ENCODE data around the gene C6orf132. TPM values are rescaled to one million over a fixed set of nuclear protein-coding genes. Genes with fewer than 3 reads are reported as not detected.

C6orf132 gene
- polyA plus RNA-seq, 1 donor = 0.29 TPM

- no peak for DNase-seq (ENCODE audit: low read depth)
Observed at GRCh38 chr6:42136508-42137193, 5.8 kb downstream of the C6orf132 start.

DNA sequence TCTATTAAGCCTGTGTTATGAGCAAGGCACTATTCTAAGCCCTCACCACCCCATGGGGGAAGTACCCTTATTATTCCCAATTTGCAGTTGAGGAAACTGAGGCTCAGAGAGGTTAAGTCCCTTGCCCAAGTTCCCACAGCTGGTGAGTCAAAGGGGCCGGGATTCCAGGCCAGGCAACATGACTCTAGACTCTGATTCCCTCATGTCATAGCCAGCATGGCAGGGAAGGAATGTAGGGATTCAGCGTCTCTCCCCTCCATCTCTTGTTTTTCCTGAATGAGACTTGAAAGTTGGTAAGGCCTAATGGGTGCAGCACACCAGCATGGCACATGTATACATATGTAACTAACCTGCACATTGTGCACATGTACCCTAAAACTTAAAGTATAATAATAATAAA is 6.7 kb downstream of the C6orf132 start:
- DNase-seq (ENCODE audit: low read depth) = no peak

- no peak for DNase-seq (ENCODE audit: low read depth)
Observed at GRCh38 chr6:42135161-42135560, 7.3 kb downstream of the C6orf132 start.

GRCh38 chr6:42133926-42134325 is 8.5 kb downstream of the C6orf132 start:
- DNase-seq (ENCODE audit: low read depth) = no peak

DNA sequence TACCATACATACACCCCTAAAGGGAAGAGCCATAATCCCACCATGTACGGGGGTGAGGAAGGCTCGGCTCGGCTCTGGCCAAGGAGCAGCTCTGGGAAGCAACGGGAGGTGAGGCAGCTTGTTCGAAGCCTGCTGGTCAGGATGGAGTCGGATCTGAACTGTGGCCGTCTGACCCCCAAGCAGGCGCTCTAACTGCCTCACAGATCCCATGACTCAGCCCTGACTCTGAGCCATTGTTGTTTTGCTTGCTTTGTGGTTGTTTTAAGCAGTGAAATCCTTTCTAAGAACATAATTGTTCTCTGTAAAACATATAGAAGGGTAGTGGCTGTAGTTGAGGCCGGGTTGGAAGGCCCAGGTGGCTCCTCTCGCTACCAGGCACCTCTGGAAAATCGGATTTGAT is 10.9 kb downstream of the C6orf132 start:
- DNase-seq (ENCODE audit: low read depth) = no peak

- DNase-seq (ENCODE audit: low read depth) = no peak
Observed at GRCh38 chr6:42129360-42129676, 13.1 kb downstream of the C6orf132 start.

- DNase-seq (ENCODE audit: low read depth) = no peak
Observed at GRCh38 chr6:42128460-42129359, 13.7 kb downstream of the C6orf132 start.

- DNase-seq (ENCODE audit: low read depth) = no peak
Observed at GRCh38 chr6:42125663-42126062, 16.8 kb downstream of the C6orf132 start.

GRCh38 chr6:42125231-42125630 is 17.2 kb downstream of the C6orf132 start:
- DNase-seq (ENCODE audit: low read depth) = no peak

DNA sequence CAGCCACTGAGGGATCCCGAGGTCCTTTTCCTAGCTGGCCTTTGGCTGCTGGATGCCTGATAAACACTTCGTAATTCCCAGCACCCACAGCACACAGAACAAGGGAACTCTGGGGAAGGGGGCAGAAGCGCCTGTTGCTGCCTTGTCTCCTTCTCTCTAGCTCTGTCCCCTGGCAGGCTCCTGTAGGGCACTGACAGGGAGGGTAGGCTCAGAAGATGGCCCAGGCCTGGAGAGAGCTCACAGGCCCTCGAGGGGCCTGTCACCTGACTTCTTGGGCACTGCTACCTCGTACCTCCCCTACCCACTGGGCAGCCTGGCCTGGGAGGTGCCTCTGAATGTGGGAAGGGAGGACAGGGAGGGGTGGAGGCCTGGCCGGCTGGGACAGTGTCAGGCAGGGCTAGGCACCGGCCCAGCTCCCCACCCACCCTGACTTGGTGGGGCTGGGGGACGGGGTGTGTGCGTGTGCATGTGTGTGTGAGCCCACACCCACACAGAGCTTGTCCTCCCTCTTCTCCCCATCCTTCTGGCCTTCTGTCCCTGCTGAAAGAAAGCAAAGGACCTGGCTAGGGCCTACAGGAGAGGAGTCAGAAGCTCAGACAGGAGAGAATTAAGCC is 18.1 kb downstream of the C6orf132 start:
- DNase-seq (ENCODE audit: low read depth) = no peak

DNA sequence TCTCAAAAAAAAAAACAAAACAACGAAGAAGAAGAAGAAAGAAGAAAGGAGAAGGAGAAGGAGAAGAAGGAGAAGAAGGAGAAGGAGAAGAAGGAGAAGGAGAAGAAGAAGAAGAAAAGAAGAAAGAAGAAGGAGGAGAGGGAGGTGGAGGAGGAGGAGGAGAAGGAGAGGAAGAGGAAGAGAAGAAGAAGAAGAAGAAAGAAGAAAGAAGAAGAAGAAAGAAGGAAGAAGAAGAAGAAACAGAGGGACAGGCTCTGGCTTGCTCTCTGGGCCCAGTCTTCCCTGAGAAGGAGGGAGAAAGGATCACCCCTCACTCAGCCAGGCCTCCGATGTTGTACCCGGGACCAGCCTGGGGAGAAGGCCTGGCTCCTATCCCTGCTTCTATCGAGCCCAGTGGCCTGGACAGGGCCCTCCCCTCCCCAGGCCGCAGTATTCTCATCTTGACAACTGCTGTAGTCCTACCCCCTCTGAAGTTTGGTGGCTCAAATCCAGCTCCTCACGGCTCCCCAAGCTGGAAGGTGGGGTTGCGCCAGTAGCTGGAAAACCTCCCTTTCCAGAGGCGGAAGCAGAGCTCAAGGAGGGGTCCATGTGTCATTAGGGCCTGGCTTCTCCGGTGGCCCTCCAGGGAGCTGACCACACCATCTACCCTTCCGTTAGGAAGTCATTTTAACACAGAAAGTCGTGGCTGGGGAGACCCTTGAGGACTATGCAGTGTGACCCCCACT is 18.9 kb downstream of the C6orf132 start:
- no peak for DNase-seq (ENCODE audit: low read depth)

DNA sequence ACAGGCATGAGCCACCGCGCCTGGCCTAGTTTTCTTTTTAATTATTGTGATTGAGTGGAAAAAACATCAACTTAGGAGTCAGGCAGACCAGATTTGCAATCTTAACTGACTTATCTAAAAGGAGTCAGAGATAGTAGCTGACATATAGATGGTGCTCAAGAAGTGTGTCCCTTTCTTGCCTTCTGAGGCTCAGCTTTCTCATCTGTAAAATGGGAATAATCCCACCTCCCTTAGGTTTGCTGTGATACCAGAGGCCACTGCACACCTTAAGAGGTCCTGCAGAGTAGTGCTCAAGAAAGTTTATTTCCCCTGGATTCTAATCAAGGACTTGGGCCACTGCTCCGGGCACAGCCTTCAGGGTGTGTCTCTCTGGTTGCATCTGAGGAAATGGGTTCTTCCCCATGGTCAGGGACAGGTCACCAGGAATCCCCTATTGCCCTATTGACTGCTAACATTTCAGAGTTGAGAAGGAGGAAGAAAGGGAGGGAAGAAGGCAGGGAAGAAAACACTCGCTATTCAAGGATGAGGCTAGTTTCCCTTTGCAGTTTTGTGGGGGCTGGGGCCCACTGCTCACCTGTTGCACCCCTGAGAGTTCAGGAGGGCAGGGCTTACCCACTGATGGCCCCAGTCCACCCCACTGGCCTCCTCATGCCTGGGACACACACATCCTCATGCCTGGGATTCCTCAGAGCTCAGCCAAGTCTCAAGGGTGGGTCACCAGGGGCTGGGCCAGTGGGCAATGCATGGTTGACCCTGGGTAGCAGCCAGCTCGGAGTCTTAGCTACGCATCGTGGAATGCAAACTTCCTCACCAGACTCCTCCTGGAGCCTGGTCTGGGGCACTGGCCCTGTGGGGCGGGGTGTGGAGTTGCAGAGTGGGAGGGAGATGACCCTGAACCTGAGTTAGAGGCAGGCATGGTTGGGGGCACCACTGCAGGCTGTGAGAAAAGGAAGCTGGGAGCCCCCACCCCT is 21.2 kb downstream of the C6orf132 start:
- no peak for DNase-seq (ENCODE audit: low read depth)

DNA sequence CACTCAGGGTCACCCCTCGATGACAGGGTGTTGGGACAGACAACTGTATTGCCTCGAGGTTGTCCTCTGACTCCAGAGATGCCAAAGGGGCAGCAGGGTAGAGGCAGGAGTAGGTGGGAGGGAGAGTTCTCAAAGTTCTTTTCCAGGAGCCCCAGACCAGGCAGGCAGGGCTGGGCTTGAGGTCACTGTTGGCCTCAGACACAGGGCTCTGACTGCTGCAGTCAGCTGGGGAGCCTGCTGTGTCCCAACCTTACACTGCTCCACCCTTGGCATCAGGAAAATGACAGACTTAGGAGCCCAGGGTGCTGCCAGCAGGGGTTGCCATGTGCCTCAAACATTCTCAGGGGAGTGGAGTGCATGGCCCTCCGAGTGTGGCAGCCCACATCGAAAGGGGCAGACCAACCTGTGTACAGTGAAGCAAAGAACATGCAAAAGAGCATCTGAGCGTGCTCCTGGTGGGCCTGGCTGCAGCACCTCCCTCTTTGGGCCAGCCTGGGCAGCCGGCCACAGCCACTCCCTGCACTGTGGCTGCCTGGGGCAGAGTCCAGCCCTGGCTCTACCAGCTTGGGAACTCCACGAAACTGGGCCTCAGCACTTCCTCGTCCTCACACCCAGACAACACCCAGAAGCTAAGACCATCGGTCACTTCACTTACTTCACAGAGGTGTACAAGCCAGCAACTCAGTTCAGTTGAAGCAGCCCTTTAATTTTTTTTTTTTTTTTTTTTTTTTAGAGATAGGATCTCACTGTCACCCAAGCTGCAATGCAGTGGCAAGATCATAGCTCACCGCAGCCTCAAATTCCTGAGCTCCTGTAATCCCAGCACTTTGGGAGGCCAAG is 24.0 kb downstream of the C6orf132 start:
- DNase-seq (ENCODE audit: low read depth) = no peak

GRCh38 chr6:42117843-42118161 is 24.6 kb downstream of the C6orf132 start:
- DNase-seq (ENCODE audit: low read depth) = no peak

GRCh38 chr6:42113936-42114636 is 28.3 kb downstream of the C6orf132 start:
- no peak for DNase-seq (ENCODE audit: low read depth)

- no peak for DNase-seq (ENCODE audit: low read depth)
Observed at GRCh38 chr6:42112351-42112750, 30.1 kb downstream of the C6orf132 start.

- no peak for DNase-seq (ENCODE audit: low read depth)
Observed at GRCh38 chr6:42110683-42111082, 31.7 kb downstream of the C6orf132 start.

- no peak for DNase-seq (ENCODE audit: low read depth)
Observed at GRCh38 chr6:42108071-42108470, 34.3 kb downstream of the C6orf132 start.
